Endothelial cell of umbilical vein (primary cell): ENCODE measurements around the gene SLC10A7. TPM values are rescaled to one million over a fixed set of nuclear protein-coding genes. Genes with fewer than 3 reads are reported as not detected.

Source experiments
- BruUV-seq: library from RNA; stranded (reverse); fragments of 400-500 nt; replicated peaks from 2 replicates; lab custom pipeline; 2021; lab: Mats Ljungman, UMichigan
- CTCF ChIA-PET: fragments of 300-600, 350-600 bp; sonication (Branson Sonifier 250); formaldehyde crosslinking; loops from one replicate; lab custom pipeline; 2021; ENCODE audit warnings: antibody characterized with exemption, inconsistent platforms; lab: Charles Lee
- POLR2A ChIA-PET: fragments of 300-600, 350-600 bp; sonication (Branson Sonifier 250); formaldehyde crosslinking; loops from one replicate; lab custom pipeline; 2021; ENCODE audit warnings: antibody characterized with exemption, inconsistent platforms; lab: Charles Lee
- DNase-seq: peaks from one replicate; pipeline ENCODE4 v3.0.0-alpha.2; 2011; ENCODE audit warnings: low read depth, low spot score
- FAIRE-seq: peaks from 2 replicates; lab custom pipeline; 2011; peaks lifted over from hg19 to GRCh38; lab: Jason Lieb, UNC
- H2AFZ ChIP-seq: 2 replicates; pipeline ENCODE4 v1.6.0; 2012; ENCODE audit warnings: low read depth, low read length, control low read depth, inconsistent platforms
- H3K27ac ChIP-seq: 2 replicates; pipeline ENCODE4 v1.5.1; 2011; ENCODE audit warnings: low read depth, mild to moderate bottlenecking, control low read depth, low read length, moderate library complexity; ENCODE audit not compliant: insufficient read depth
- H3K27me3 ChIP-seq, 2 experiments: 2 replicates each; pipeline versions ENCODE4 v1.6.0 to v1.6.1; 2011; ENCODE audit warnings: low read length in 2 of 2, mixed read lengths in 1 of 2; ENCODE audit not compliant: control insufficient read depth in 2 of 2, insufficient read depth in 2 of 2
- H3K36me3 ChIP-seq, 2 experiments: 2 replicates in 1 of 2; 3 replicates in 1 of 2; pipeline ENCODE4 v1.5.1; 2011; ENCODE audit warnings: low read length in 2 of 2, mild to moderate bottlenecking in 1 of 2, moderate library complexity in 1 of 2; ENCODE audit not compliant: control insufficient read depth in 2 of 2, insufficient read depth in 2 of 2; ENCODE audit errors: extremely low read depth in 1 of 2
- H3K4me1 ChIP-seq: 3 replicates; pipeline ENCODE4 v1.5.1; 2011; ENCODE audit warnings: mild to moderate bottlenecking, low read length; ENCODE audit not compliant: control insufficient read depth, insufficient read depth; ENCODE audit errors: extremely low read depth
- H3K4me2 ChIP-seq: 2 replicates; pipeline ENCODE4 v1.6.1; 2011; ENCODE audit warnings: low read length, control low read depth, mixed read lengths; ENCODE audit not compliant: insufficient read depth
- H3K4me3 ChIP-seq, 3 experiments: fragments of 200-600 bp in 1 of 3; sonication (generic), shearing (Covaris generic) in 1 of 3; replicated peaks in 1 of 3; 2 replicates each; pipeline ENCODE4 v1.5.1; 2011 to 2016; ENCODE audit warnings: control low read depth in 3 of 3, low read length in 3 of 3, mild to moderate bottlenecking in 2 of 3, inconsistent platforms in 1 of 3, low read depth in 1 of 3, moderate library complexity in 1 of 3; ENCODE audit not compliant: insufficient read depth in 1 of 3
- H3K79me2 ChIP-seq: 2 replicates; pipeline ENCODE4 v1.6.0; 2012; ENCODE audit warnings: low read length, inconsistent platforms; ENCODE audit not compliant: control insufficient read depth, insufficient read depth
- H3K9ac ChIP-seq: replicated peaks from 2 replicates; pipeline ENCODE3; 2011; ENCODE audit warnings: low read length, control low read depth; ENCODE audit not compliant: insufficient read depth; ENCODE audit errors: extremely low read depth
- H3K9me1 ChIP-seq: replicated peaks from 3 replicates; pipeline ENCODE4 v1.6.0; 2011; ENCODE audit warnings: mild to moderate bottlenecking, low read length; ENCODE audit not compliant: control insufficient read depth, insufficient read depth; ENCODE audit errors: extremely low read depth
- H3K9me3 ChIP-seq: replicated peaks from 2 replicates; pipeline ENCODE4 v1.5.1; 2012; ENCODE audit warnings: low read length, inconsistent platforms; ENCODE audit not compliant: control insufficient read depth, insufficient read depth
- H4K20me1 ChIP-seq: replicated peaks from 2 replicates; pipeline ENCODE3; 2011; ENCODE audit warnings: mild to moderate bottlenecking, low read length; ENCODE audit not compliant: control insufficient read depth, insufficient read depth; ENCODE audit errors: extremely low read depth
- CTCF ChIP-seq, 2 donors: IDR thresholded peaks; 1 replicate in 1 of 2; 2 replicates in 1 of 2; pipeline ENCODE4 v1.5.1; 2011; ENCODE audit warnings: low read length in 2 of 2, mild to moderate bottlenecking in 2 of 2, moderate library complexity in 2 of 2, control low read depth in 1 of 2, inconsistent platforms in 1 of 2, low read depth in 1 of 2; ENCODE audit not compliant: insufficient read depth in 1 of 2; ENCODE audit errors: extremely low read depth in 1 of 2
- EZH2 ChIP-seq: IDR thresholded peaks from 2 replicates; pipeline ENCODE4 v1.6.1; 2012; ENCODE audit warnings: borderline replicate concordance, low read depth, mild to moderate bottlenecking, moderate library complexity, low read length, inconsistent platforms; ENCODE audit not compliant: severe bottlenecking
- FOS ChIP-seq: IDR thresholded peaks from 2 replicates; pipeline ENCODE4 v1.6.1; 2011; ENCODE audit warnings: mild to moderate bottlenecking, low read length, moderate library complexity, borderline replicate concordance; ENCODE audit not compliant: insufficient read depth
- GATA2 ChIP-seq: IDR thresholded peaks from 2 replicates; pipeline ENCODE4 v1.7.0; 2011; ENCODE audit warnings: low read depth, mild to moderate bottlenecking, moderate library complexity, mixed read lengths, low read length; ENCODE audit not compliant: insufficient read length, insufficient read depth
- JUN ChIP-seq: IDR thresholded peaks from 2 replicates; pipeline ENCODE4 v1.6.1; 2011; ENCODE audit warnings: borderline replicate concordance, low read depth; ENCODE audit not compliant: insufficient read length, insufficient read depth
- MAX ChIP-seq: IDR thresholded peaks from 2 replicates; pipeline ENCODE4 v1.6.1; 2011; ENCODE audit not compliant: insufficient read depth, insufficient read length
- MYC ChIP-seq: IDR thresholded peaks from one replicate; pipeline ENCODE4 v1.6.1; 2011; ENCODE audit warnings: mild to moderate bottlenecking, low read depth, low read length
- POLR2A ChIP-seq: IDR thresholded peaks from 2 replicates; pipeline ENCODE4 v1.6.1; 2012; ENCODE audit warnings: low read depth, mild to moderate bottlenecking, control low read depth, low read length
- POLR2AphosphoS5 ChIP-seq: IDR thresholded peaks from 2 replicates; pipeline ENCODE4 v1.6.1; 2012; ENCODE audit warnings: low read depth, mild to moderate bottlenecking, control low read depth, low read length, moderate library complexity; ENCODE audit not compliant: insufficient read depth
- dilution Hi-C: fragments of 300-500 bp; cut with MboI; formaldehyde crosslinking; loops from one replicate; pipeline ENCODE4 v1.15.0; 2019; ENCODE audit warnings: low sequenced_read_pairs; ENCODE audit not compliant: extremely low pct_ligation_motif_present
- intact Hi-C: fragments of 100-400 bp; cut with micrococcal nuclease; formaldehyde crosslinking; loops from one replicate; pipeline ENCODE4 v1.10.0; 2022
- polyA plus RNA-seq, 4 experiments: library from polyadenylated mRNA; depleted of rRNA in 3 of 4; stranded (reverse) in 3 of 4; unstranded in 1 of 4; fragments of >200 nt; gene quantifications; 2 replicates each; pipeline versions ENCODE4 v1.2.1 to v1.2.3, GENCODE V29; 2011 to 2012; ENCODE audit warnings: missing spikeins in 1 of 4
- total RNA-seq: library from RNA; stranded (reverse); gene quantifications from 2 replicates; pipeline ENCODE4 v1.2.3, GENCODE V29; 2021

The SLC10A7 gene
- total and polyA plus RNA-seq, 2 donors (not counting 3 experiments of a cell fraction or from before 2014, with no cell fraction given), result 13.6 to 20.4 TPM

- Histone ChIP-seq H3K4me2 (no peak overlapping the region), H3K36me3 (peaks cover 0 to under 1% of the 10 kb centered on the region in 2 experiments), H3K4me3 (no peak overlapping the region), H3K4me1 (no peaks in the 10 kb centered on the region), H3K9me1 (no peaks in the 10 kb centered on the region), H3K9me3 (no peaks in the 10 kb centered on the region), H3K9ac (no peak overlapping the region), H3K27me3 (no peaks in the 10 kb centered on the region), H3K79me2 (no peaks in the 10 kb centered on the region), H4K20me1 (no peaks in the 10 kb centered on the region), H3K27ac (no peak overlapping the region), H2AFZ (no peak overlapping the region)
- TF ChIP-seq FOS (no peak), MYC (no peak), POLR2A (no peak)
- FAIRE-seq, result no peak
- DNase-seq, result no peak
- BruUV-seq, result no TSS peak
- POLR2A ChIA-PET, result no interaction called here
- CTCF ChIA-PET, result no interaction called here
- dilution Hi-C loops, result no loop called here
- intact Hi-C loops, result no loop called here
Observed at GRCh38 chr4:146506272-146506671, 15.5 kb downstream of the SLC10A7 start.

GRCh38 chr4:146500216-146500615 is 21.5 kb downstream of the SLC10A7 start:
- BruUV-seq, result no TSS peak
- Histone ChIP-seq H2AFZ (no peak overlapping the region), H3K9me1 (no peaks in the 10 kb centered on the region), H3K4me3 (no peak overlapping the region), H3K79me2 (peaks cover 1% of the 10 kb centered on the region), H3K27ac (no peak overlapping the region), H4K20me1 (no peaks in the 10 kb centered on the region), H3K4me1 (no peaks in the 10 kb centered on the region), H3K27me3 (no peaks in the 10 kb centered on the region), H3K9me3 (no peaks in the 10 kb centered on the region), H3K36me3 (peaks cover 0 to 3% of the 10 kb centered on the region in 2 experiments), H3K4me2 (no peak overlapping the region), H3K9ac (no peak overlapping the region)
- intact Hi-C loops, result no loop called here
- dilution Hi-C loops, result no loop called here
- FAIRE-seq, result no peak
- CTCF ChIA-PET, result interaction anchor here (1.5 kb wide), 1 partner anchor 9 kb away, joined by 4 read pairs; no protein-coding TSS in a partner anchor
- TF ChIP-seq POLR2AphosphoS5, result no peak
- TF ChIP-seq GATA2, result no peak
- no peak for TF ChIP-seq CTCF (IDR thresholded peaks at IDR 0.05; ENCODE audit: extremely low read depth in 1 of 2, insufficient read depth in 1 of 2, low read depth in 1 of 2, low read length in 2 of 2)
- no peak for TF ChIP-seq MYC
- TF ChIP-seq JUN, result no peak
- TF ChIP-seq POLR2A, result no peak
- TF ChIP-seq FOS, result no peak
- TF ChIP-seq MAX, result no peak
- TF ChIP-seq EZH2, result no peak
- no peak for DNase-seq
- POLR2A ChIA-PET, result no interaction called here
